B cell (primary cell): ENCODE results near the gene CDC42BPB. TPM values are rescaled to one million over a fixed set of nuclear protein-coding genes. Genes with fewer than 3 reads are reported as not detected.
A peak's percentile ranks its signal among the peaks of the same experiment; 100 is the strongest.

Experiments used
- ATAC-seq: fragments of 200-7000 bp; cut with Tn5 transposase; one replicate; pipeline ENCODE4 v1.10.0; 2021; ENCODE audit warnings: low read depth, mild to moderate bottlenecking, moderate number of reproducible peaks, moderate library complexity
- CTCF ChIA-PET: fragments of 350-600 bp; sonication (Branson Sonifier 250); formaldehyde crosslinking; loops from one replicate; lab custom pipeline; 2021; ENCODE audit warnings: antibody characterized with exemption, inconsistent platforms; lab: Charles Lee
- POLR2A ChIA-PET: fragments of 350-600 bp; sonication (Branson Sonifier 250); formaldehyde crosslinking; loops from one replicate; lab custom pipeline; 2021; ENCODE audit warnings: antibody characterized with exemption; lab: Charles Lee
- DNase-seq: peaks from one replicate; pipeline ENCODE4 v3.0.0; 2013
- H2AFZ ChIP-seq: 2 replicates; pipeline ENCODE4 v1.6.1; 2012; ENCODE audit warnings: mild to moderate bottlenecking, low read depth, low read length; ENCODE audit not compliant: insufficient read depth, poor library complexity, severe bottlenecking
- H3K27ac ChIP-seq, 2 donors: 1 replicate in 1 of 2; 2 replicates in 1 of 2; pipeline ENCODE4 v1.5.1; 2012 to 2013; ENCODE audit warnings: low read length in 2 of 2, mild to moderate bottlenecking in 2 of 2, moderate library complexity in 1 of 2
- H3K27me3 ChIP-seq, 4 experiments: fragments of 200-600 bp in 1 of 4; sonication (generic) in 1 of 4; replicated peaks in 1 of 4; 1 replicate in 2 of 4; 2 replicates in 2 of 4; pipeline versions ENCODE4 v1.6.1 to v1.7.0; 2013 to 2016; ENCODE audit warnings: low read length in 3 of 4, mild to moderate bottlenecking in 2 of 4, mixed read lengths in 1 of 4, moderate library complexity in 1 of 4; ENCODE audit not compliant: insufficient read depth in 4 of 4, control insufficient read depth in 3 of 4; ENCODE audit errors: control extremely low read depth in 1 of 4
- H3K36me3 ChIP-seq, 2 experiments: replicated peaks in 1 of 2; 1 replicate in 1 of 2; 2 replicates in 1 of 2; pipeline versions ENCODE4 v1.6.1 to v1.7.1; 2013; ENCODE audit warnings: low read length in 1 of 2; ENCODE audit not compliant: insufficient read depth in 2 of 2, control insufficient read depth in 1 of 2; ENCODE audit errors: control extremely low read depth in 1 of 2, extremely low read depth in 1 of 2
- H3K4me1 ChIP-seq, 2 donors: fragments of 200-600 bp in 1 of 2; sonication (generic) in 1 of 2; 1 replicate in 1 of 2; 2 replicates in 1 of 2; pipeline versions ENCODE4 v1.5.1 to v1.6.1; 2013 to 2017; ENCODE audit warnings: low read length in 2 of 2; ENCODE audit not compliant: control insufficient read depth in 2 of 2, insufficient read depth in 2 of 2
- H3K4me2 ChIP-seq: replicated peaks from 2 replicates; pipeline ENCODE3; 2012; ENCODE audit warnings: mild to moderate bottlenecking, low read depth, low read length; ENCODE audit not compliant: poor library complexity, severe bottlenecking
- H3K4me3 ChIP-seq, 5 experiments: fragments of 200-600 bp in 1 of 5; sonication (generic) in 1 of 5; 1 replicate in 3 of 5; 2 replicates in 2 of 5; pipeline versions ENCODE4 v1.5.1 to v1.7.0; 2011 to 2016; ENCODE audit warnings: low read length in 4 of 5, mild to moderate bottlenecking in 4 of 5, low read depth in 2 of 5, control low read depth in 1 of 5, moderate library complexity in 1 of 5; ENCODE audit not compliant: insufficient read depth in 1 of 5; ENCODE audit errors: control extremely low read depth in 1 of 5, extremely low read depth in 1 of 5
- H3K79me2 ChIP-seq: fragments of 200-600 bp; sonication (generic); one replicate; pipeline ENCODE4 v1.6.0; 2016; ENCODE audit warnings: low read length; ENCODE audit not compliant: control insufficient read depth, insufficient read depth
- H3K9ac ChIP-seq: fragments of 200-600 bp; sonication (generic); 2 replicates; pipeline ENCODE4 v1.6.1; 2017; ENCODE audit warnings: mild to moderate bottlenecking, low read length, moderate library complexity
- H3K9me3 ChIP-seq, 3 donors: one replicate each; pipeline versions ENCODE4 v1.6.1 to v1.7.1; 2013; ENCODE audit warnings: low read length in 2 of 3; ENCODE audit not compliant: control insufficient read depth in 2 of 3, insufficient read depth in 1 of 3; ENCODE audit errors: control extremely low read depth in 1 of 3
- H4K20me1 ChIP-seq: 2 replicates; pipeline ENCODE4 v1.6.0; 2012; ENCODE audit warnings: mild to moderate bottlenecking, low read length; ENCODE audit not compliant: insufficient read depth, control insufficient read depth, poor library complexity, severe bottlenecking
- H3K27ac Mint-ChIP-seq: one replicate; pipeline ENCODE4 v1.8.0; 2021; ENCODE audit warnings: mixed read lengths
- H3K27me3 Mint-ChIP-seq: one replicate; pipeline ENCODE4 v1.8.0; 2021; ENCODE audit warnings: mixed read lengths
- H3K4me1 Mint-ChIP-seq: one replicate; pipeline ENCODE4 v1.8.0; 2021; ENCODE audit warnings: mixed read lengths
- H3K4me3 Mint-ChIP-seq: one replicate; pipeline ENCODE4 v1.8.0; 2021; ENCODE audit warnings: mixed read lengths
- H3K9me3 Mint-ChIP-seq: one replicate; pipeline ENCODE4 v1.8.0; 2022; ENCODE audit warnings: mixed read lengths; ENCODE audit not compliant: insufficient read depth
- EZH2 ChIP-seq: IDR thresholded peaks from 2 replicates; pipeline ENCODE4 v1.6.1; 2012; ENCODE audit warnings: borderline replicate concordance, low read depth, mild to moderate bottlenecking, moderate library complexity, low read length; ENCODE audit not compliant: insufficient read depth, poor library complexity, severe bottlenecking
- WGBS: methylation state at CpG from one replicate; pipeline ENCODE4 v1.1.5; 2013; ENCODE audit warnings: missing lambda C conversion rate; ENCODE audit not compliant: insufficient coverage; 5-methylcytosine and 5-hydroxymethylcytosine counted together
- intact Hi-C: fragments of 100-400 bp; cut with micrococcal nuclease; formaldehyde crosslinking; loops from one replicate; pipeline ENCODE4 v1.10.0; 2022
- polyA plus RNA-seq: library from polyadenylated mRNA; depleted of rRNA; stranded (reverse); fragments of >200 nt; gene quantifications from 2 replicates; pipeline ENCODE4 v1.2.3, GENCODE V29; 2012
- total RNA-seq, 2 donors: library from RNA; stranded (reverse); fragments of 120-200 nt in 1 of 2; gene quantifications; 1 replicate in 1 of 2; 2 replicates in 1 of 2; pipeline versions ENCODE4 v1.2.3 to v1.2.4, GENCODE V29; 2013 to 2022
- TF ChIP-seq, protein P1 (sequence below): fragments of 200-600 bp; IDR thresholded peaks from one replicate; pipeline ENCODE4 v1.8.0; 2022; ENCODE audit warnings: antibody characterized with exemption, mild to moderate bottlenecking

CDC42BPB gene
- total and polyA plus RNA-seq, 2 donors (not counting 1 experiment from before 2014, with no cell fraction given): 23.9 to 52.5 TPM

DNA sequence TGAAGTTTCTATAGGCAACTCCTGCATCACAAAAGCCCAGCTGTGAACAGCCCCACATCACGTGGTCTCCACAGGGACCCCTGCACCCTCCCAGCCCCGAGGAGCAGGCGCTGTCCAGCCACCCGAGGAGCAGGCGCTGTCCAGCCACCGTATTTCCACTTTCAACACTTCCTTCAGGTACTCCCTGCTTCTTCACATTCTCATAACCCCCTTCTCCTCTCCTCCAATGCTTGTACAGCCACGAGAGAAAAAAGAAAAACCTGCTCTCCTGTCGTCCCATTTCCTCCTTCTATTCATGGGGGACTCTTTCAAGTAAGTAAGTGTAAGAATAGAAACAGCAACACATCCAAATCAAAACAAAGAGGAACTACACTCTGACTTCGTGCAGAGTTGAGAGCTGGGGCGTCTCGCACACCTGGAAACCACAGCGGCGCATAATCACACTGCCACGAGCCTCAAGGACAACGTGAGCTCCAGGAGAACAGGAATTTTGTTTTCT lies 11.9 kb downstream of the CDC42BPB start:
- Histone ChIP-seq H3K4me1 (peaks cover 15% of the 10 kb centered on the region in 2 donors), H4K20me1 (peaks cover 44% of the 10 kb centered on the region), H3K27ac (peak overlapping the region in 1 of 2 donors; percentile 0), H3K79me2 (peaks cover 54% of the 10 kb centered on the region), H3K36me3 (peaks cover 0 to 2% of the 10 kb centered on the region in 2 experiments), H3K27me3 (no peaks in the 10 kb centered on the region), H2AFZ (peak overlapping the region; percentile 47), H3K4me2 (peak overlapping the region; percentile 70), H3K4me3 (peak overlapping the region in 3 of 5 experiments; percentile 18 to 42 (median 36)), H3K9me3 (peaks cover 0 to 7% (median 1%) of the 10 kb centered on the region in 3 donors), H3K9ac (peak overlapping the region; percentile 19)
- ATAC-seq (peak; percentile 76), DNase-seq (peak; percentile 57)
- 6% methylated on average over 12 of the region's 15 CpGs for WGBS
- Mint-ChIP-seq H3K4me3 (peak overlapping the region; percentile 84), H3K9me3 (peaks cover 5% of the 10 kb centered on the region), H3K4me1 (peaks cover 30% of the 10 kb centered on the region), H3K27ac (peak overlapping the region; percentile 80), H3K27me3 (no peaks in the 10 kb centered on the region)
- TF ChIP-seq EZH2: no peak
- TF ChIP-seq, protein P1, sequence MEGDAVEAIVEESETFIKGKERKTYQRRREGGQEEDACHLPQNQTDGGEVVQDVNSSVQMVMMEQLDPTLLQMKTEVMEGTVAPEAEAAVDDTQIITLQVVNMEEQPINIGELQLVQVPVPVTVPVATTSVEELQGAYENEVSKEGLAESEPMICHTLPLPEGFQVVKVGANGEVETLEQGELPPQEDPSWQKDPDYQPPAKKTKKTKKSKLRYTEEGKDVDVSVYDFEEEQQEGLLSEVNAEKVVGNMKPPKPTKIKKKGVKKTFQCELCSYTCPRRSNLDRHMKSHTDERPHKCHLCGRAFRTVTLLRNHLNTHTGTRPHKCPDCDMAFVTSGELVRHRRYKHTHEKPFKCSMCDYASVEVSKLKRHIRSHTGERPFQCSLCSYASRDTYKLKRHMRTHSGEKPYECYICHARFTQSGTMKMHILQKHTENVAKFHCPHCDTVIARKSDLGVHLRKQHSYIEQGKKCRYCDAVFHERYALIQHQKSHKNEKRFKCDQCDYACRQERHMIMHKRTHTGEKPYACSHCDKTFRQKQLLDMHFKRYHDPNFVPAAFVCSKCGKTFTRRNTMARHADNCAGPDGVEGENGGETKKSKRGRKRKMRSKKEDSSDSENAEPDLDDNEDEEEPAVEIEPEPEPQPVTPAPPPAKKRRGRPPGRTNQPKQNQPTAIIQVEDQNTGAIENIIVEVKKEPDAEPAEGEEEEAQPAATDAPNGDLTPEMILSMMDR: no peak
- ChIA-PET POLR2A (interaction anchor here (0.6 kb wide), 1 partner anchor 11 kb away, joined by 3 read pairs; no protein-coding TSS in a partner anchor), CTCF (interaction anchor here (0.8 to 1.6 kb wide), 3 partner anchors 29 to 162 kb away, joined by 3 to 4 read pairs (median 4); no protein-coding TSS in a partner anchor)
- intact Hi-C loops: no loop called here

DNA sequence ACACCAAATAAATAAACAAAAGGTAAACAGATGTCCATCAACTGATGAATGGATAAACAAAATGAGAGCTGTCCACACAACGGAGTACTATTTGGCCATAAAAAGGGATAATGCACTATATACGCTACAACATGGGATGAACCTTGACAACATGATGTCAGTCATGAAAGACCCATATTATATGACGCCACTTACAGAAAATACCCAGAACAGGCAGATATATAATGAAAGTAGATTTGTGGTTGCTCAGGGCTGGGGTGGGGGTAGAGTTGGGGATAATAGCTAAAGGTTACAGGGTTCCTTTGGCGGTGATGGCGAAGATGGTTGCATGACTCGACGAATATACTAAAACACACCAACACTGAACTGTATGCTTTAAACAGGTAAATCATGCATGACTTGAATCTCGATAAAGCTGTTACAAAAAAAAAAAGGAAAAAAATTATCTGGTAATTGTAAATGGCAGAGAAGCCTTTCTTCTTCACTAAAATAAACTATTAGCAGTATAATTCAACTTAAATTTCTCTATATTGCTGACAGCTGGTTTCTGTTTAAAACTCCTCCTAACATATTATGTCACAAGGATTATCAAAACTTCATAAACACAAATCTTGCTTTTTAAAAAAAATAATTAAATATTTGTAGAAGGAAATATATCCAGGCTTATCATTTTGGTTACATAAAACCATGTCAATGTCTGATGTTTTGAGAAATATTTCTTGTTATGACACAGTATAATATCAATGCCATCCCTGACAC lies 13.9 kb downstream of the CDC42BPB start:
- Histone ChIP-seq H3K79me2 (peaks cover 54% of the 10 kb centered on the region), H3K4me2 (no peak overlapping the region), H3K9me3 (peaks cover 0 to 7% (median 1%) of the 10 kb centered on the region in 3 donors), H3K27ac (no peak overlapping the region), H3K27me3 (no peaks in the 10 kb centered on the region), H3K4me1 (peaks cover 15% of the 10 kb centered on the region in 2 donors), H2AFZ (no peak overlapping the region), H3K4me3 (no peak overlapping the region), H3K36me3 (peaks cover 0 to 2% of the 10 kb centered on the region in 2 experiments), H4K20me1 (peaks cover 39% of the 10 kb centered on the region), H3K9ac (no peak overlapping the region)
- POLR2A ChIA-PET: interaction anchor here (0.6 kb wide), 1 partner anchor 18 kb away, joined by 7 read pairs; no protein-coding TSS in a partner anchor
- Mint-ChIP-seq H3K27me3 (no peaks in the 10 kb centered on the region), H3K4me3 (peak overlapping the region; percentile 19), H3K9me3 (peaks cover 5% of the 10 kb centered on the region), H3K27ac (no peak overlapping the region), H3K4me1 (peaks cover 30% of the 10 kb centered on the region)
- TF ChIP-seq EZH2: no peak
- TF ChIP-seq, protein P1: no peak
- intact Hi-C loops: no loop called here
- CTCF ChIA-PET: no interaction called here
- DNase-seq: no peak
- ATAC-seq: no peak
- WGBS: 100% methylated on average over 1 of the region's 8 CpGs
